SK-N-SH (cell line): ENCODE results near the gene BAD. TPM values are rescaled to one million over a fixed set of nuclear protein-coding genes. Genes with fewer than 3 reads are reported as not detected.

Source experiments
- CTCF ChIA-PET: fragments of 300-600, 350-600 bp; formaldehyde crosslinking; extraction: SDS; loops from one replicate; lab custom pipeline; 2021; lab: Yijun Ruan, JAX
- POLR2A ChIA-PET: fragments of 350-600 bp; sonication (Branson Sonifier 250); formaldehyde crosslinking; extraction: SDS; loops from one replicate; lab custom pipeline; 2020; ENCODE audit warnings: antibody characterized with exemption, inconsistent platforms; lab: Yijun Ruan, JAX
- DNase-seq: peaks from one replicate; pipeline ENCODE4 v3.0.0; 2012
- H2AFZ ChIP-seq: fragments of 200-600 bp; sonication (generic); 2 replicates; pipeline ENCODE4 v1.8.1; 2016; ENCODE audit warnings: antibody characterized with exemption, mild to moderate bottlenecking, low read depth
- H3F3A ChIP-seq: fragments of 200-600 bp; sonication (generic); replicated peaks from 2 replicates; pipeline ENCODE3; 2016; ENCODE audit warnings: antibody characterized with exemption, mild to moderate bottlenecking; ENCODE audit not compliant: insufficient read depth
- H3K27ac ChIP-seq, 2 experiments: fragments of 200-500 bp in 1 of 2; fragments of 200-600 bp in 1 of 2; sonication (Bioruptor generic) in 1 of 2; sonication (generic), shearing (Covaris generic) in 1 of 2; 2 replicates each; pipeline versions ENCODE4 v1.5.1 to v1.6.1; 2014 to 2016; ENCODE audit warnings: low read depth in 2 of 2, inconsistent platforms in 1 of 2, low read length in 1 of 2, mild to moderate bottlenecking in 1 of 2, mixed read lengths in 1 of 2
- H3K27me3 ChIP-seq: fragments of 200-600 bp; sonication (generic), shearing (Covaris generic); 2 replicates; pipeline ENCODE4 v1.6.1; 2016; ENCODE audit warnings: mixed run types; ENCODE audit not compliant: insufficient read depth
- H3K36me3 ChIP-seq, 2 experiments: fragments of 200-500 bp in 1 of 2; fragments of 200-600 bp in 1 of 2; sonication (Bioruptor generic) in 1 of 2; sonication (generic) in 1 of 2; replicated peaks in 1 of 2; 2 replicates each; pipeline versions ENCODE3 to v1.5.1; 2014 to 2016; ENCODE audit warnings: low read length in 1 of 2, mild to moderate bottlenecking in 1 of 2; ENCODE audit not compliant: insufficient read depth in 2 of 2, control insufficient read depth in 1 of 2
- H3K4me1 ChIP-seq, 2 experiments: fragments of 200-500 bp in 1 of 2; fragments of 200-600 bp in 1 of 2; sonication (Bioruptor generic) in 1 of 2; sonication (generic), shearing (Covaris generic) in 1 of 2; 2 replicates each; pipeline versions ENCODE4 v1.5.1 to v1.6.1; 2014 to 2016; ENCODE audit warnings: low read depth in 1 of 2, low read length in 1 of 2, mixed run types in 1 of 2; ENCODE audit not compliant: insufficient read depth in 2 of 2, control insufficient read depth in 1 of 2
- H3K4me2 ChIP-seq: fragments of 200-600 bp; sonication (generic), shearing (Covaris generic); 2 replicates; pipeline ENCODE4 v1.6.1; 2017; ENCODE audit warnings: mixed run types
- H3K4me3 ChIP-seq, 2 experiments: fragments of 200-500 bp in 1 of 2; fragments of 200-600 bp in 1 of 2; sonication (Bioruptor generic) in 1 of 2; sonication (generic), shearing (Covaris generic) in 1 of 2; 2 replicates each; pipeline versions ENCODE4 v1.5.1 to v1.8.1; 2014 to 2016; ENCODE audit warnings: low read depth in 2 of 2, inconsistent platforms in 1 of 2, low read length in 1 of 2, mild to moderate bottlenecking in 1 of 2, mixed read lengths in 1 of 2, moderate library complexity in 1 of 2
- H3K79me2 ChIP-seq: fragments of 200-600 bp; sonication (generic); 2 replicates; pipeline ENCODE4 v1.8.1; 2017; ENCODE audit warnings: mild to moderate bottlenecking; ENCODE audit not compliant: insufficient read depth
- H3K9ac ChIP-seq: fragments of 200-600 bp; sonication (generic); 2 replicates; pipeline ENCODE4 v1.6.1; 2017; ENCODE audit warnings: mixed run types
- H3K9me2 ChIP-seq: fragments of 200-600 bp; sonication (generic); 2 replicates; pipeline ENCODE4 v1.6.1; 2017; ENCODE audit warnings: mixed run types
- H3K9me3 ChIP-seq: fragments of 200-600 bp; sonication (generic); 2 replicates; pipeline ENCODE4 v1.6.1; 2017; ENCODE audit warnings: mixed run types, mild to moderate bottlenecking, moderate library complexity
- H4K20me1 ChIP-seq: fragments of 200-600 bp; sonication (generic); 2 replicates; pipeline ENCODE4 v1.6.1; 2017; ENCODE audit warnings: mild to moderate bottlenecking, mixed run types; ENCODE audit not compliant: insufficient read depth
- CHD2 ChIP-seq: fragments of 150-350 bp; IDR thresholded peaks from 2 replicates; pipeline ENCODE4 v1.6.1; 2018; ENCODE audit warnings: low read length; ENCODE audit not compliant: partially characterized antibody
- EP300 ChIP-seq, 2 experiments: IDR thresholded peaks; 2 replicates each; pipeline versions ENCODE4 v1.4.0 to v1.6.1; 2012; ENCODE audit warnings: borderline replicate concordance in 1 of 2, low read depth in 1 of 2, low read length in 1 of 2
- FOXJ3 ChIP-seq: sonication (generic); formaldehyde crosslinking; IDR thresholded peaks from 2 replicates; pipeline ENCODE4 v1.5.1; 2020; ENCODE audit warnings: mild to moderate bottlenecking, missing genetic modification reagents
- FOXM1 ChIP-seq: IDR thresholded peaks from 2 replicates; pipeline ENCODE4 v1.4.0; 2012; ENCODE audit warnings: low read depth, mild to moderate bottlenecking
- GABPA ChIP-seq: IDR thresholded peaks from 2 replicates; pipeline ENCODE4 v1.4.0; 2012; ENCODE audit warnings: low read depth, mild to moderate bottlenecking
- GATA2 ChIP-seq: sonication (generic); formaldehyde crosslinking; IDR thresholded peaks from 2 replicates; pipeline ENCODE4 v1.5.0; 2020; ENCODE audit warnings: mild to moderate bottlenecking, missing genetic modification reagents
- JUND ChIP-seq: IDR thresholded peaks from 2 replicates; pipeline ENCODE4 v1.4.0; 2012
- NFIC ChIP-seq: IDR thresholded peaks from 2 replicates; pipeline ENCODE4 v1.4.0; 2012; ENCODE audit warnings: borderline replicate concordance
- NRF1 ChIP-seq: IDR thresholded peaks from 2 replicates; pipeline ENCODE4 v1.6.1; 2012; ENCODE audit warnings: low read depth, mild to moderate bottlenecking, low read length
- RAD21 ChIP-seq: IDR thresholded peaks from 2 replicates; pipeline ENCODE4 v1.6.1; 2012; ENCODE audit warnings: mild to moderate bottlenecking, low read length
- RCOR1 ChIP-seq: fragments of 150-350 bp; IDR thresholded peaks from 2 replicates; pipeline ENCODE4 v1.6.1; 2017; ENCODE audit warnings: antibody characterized with exemption, low read length
- RFX5 ChIP-seq: IDR thresholded peaks from 2 replicates; pipeline ENCODE4 v1.6.1; 2012; ENCODE audit warnings: mild to moderate bottlenecking, improper control_type of control experiment, low read length
- RXRA ChIP-seq: IDR thresholded peaks from 2 replicates; pipeline ENCODE4 v1.4.0; 2012; ENCODE audit warnings: low read depth, mild to moderate bottlenecking, borderline replicate concordance
- TAF1 ChIP-seq: IDR thresholded peaks from 2 replicates; pipeline ENCODE4 v1.6.1; 2012; ENCODE audit warnings: low read depth, mild to moderate bottlenecking, low read length, moderate library complexity, borderline replicate concordance
- USF2 ChIP-seq: fragments of 150-350 bp; IDR thresholded peaks from 2 replicates; pipeline ENCODE4 v1.6.1; 2017; ENCODE audit warnings: antibody characterized with exemption, low read length, low read depth, borderline replicate concordance
- YY1 ChIP-seq: IDR thresholded peaks from 2 replicates; pipeline ENCODE4 v1.4.0; 2012; ENCODE audit warnings: low read depth, mild to moderate bottlenecking
- WGBS: methylation state at CpG from one replicate; pipeline ENCODE4 v1.1.6; 2017; ENCODE audit warnings: low lambda C conversion rate; 5-methylcytosine and 5-hydroxymethylcytosine counted together
- polyA plus RNA-seq, 3 experiments: library from polyadenylated mRNA; depleted of rRNA; stranded (reverse); fragments of >200 nt; gene quantifications; 2 replicates each; pipeline ENCODE4 v1.2.3, GENCODE V29; 2012
- TF ChIP-seq, protein P1 (sequence below): IDR thresholded peaks from 2 replicates; pipeline ENCODE4 v1.4.0; 2012; ENCODE audit warnings: low read depth, borderline replicate concordance
- TF ChIP-seq, protein P2 (sequence below): IDR thresholded peaks from 2 replicates; pipeline ENCODE4 v1.4.0; 2012; ENCODE audit warnings: low read depth, borderline replicate concordance

BAD gene
- polyA plus RNA-seq, 1 of the 3 experiments (the other 2 are of a cell fraction) = 80.9 TPM

- Histone ChIP-seq H3K4me2 (no peak overlapping the region), H4K20me1 (peaks cover 14% of the 10 kb centered on the region), H3F3A (peaks cover 3% of the 10 kb centered on the region), H3K27me3 (no peaks in the 10 kb centered on the region), H3K79me2 (peaks cover 30% of the 10 kb centered on the region), H2AFZ (no peak overlapping the region), H3K27ac (no peak overlapping the region), H3K9me2 (no peaks in the 10 kb centered on the region), H3K36me3 (peaks cover 22 to 34% of the 10 kb centered on the region in 2 experiments), H3K9me3 (no peaks in the 10 kb centered on the region), H3K9ac (no peak overlapping the region), H3K4me3 (no peak overlapping the region), H3K4me1 (peaks cover 10 to 16% of the 10 kb centered on the region in 2 experiments; a peak in 2 of 4 replicates)
- 99% methylated on average over 9 of the region's 15 CpGs for whole genome bisulfite sequencing
- TF ChIP-seq, protein P1, sequence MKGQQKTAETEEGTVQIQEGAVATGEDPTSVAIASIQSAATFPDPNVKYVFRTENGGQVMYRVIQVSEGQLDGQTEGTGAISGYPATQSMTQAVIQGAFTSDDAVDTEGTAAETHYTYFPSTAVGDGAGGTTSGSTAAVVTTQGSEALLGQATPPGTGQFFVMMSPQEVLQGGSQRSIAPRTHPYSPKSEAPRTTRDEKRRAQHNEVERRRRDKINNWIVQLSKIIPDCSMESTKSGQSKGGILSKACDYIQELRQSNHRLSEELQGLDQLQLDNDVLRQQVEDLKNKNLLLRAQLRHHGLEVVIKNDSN = no peak
- TF ChIP-seq FOXM1 (no peak), YY1 (no peak), USF2 (no peak), GABPA (no peak), RXRA (no peak), RFX5 (no peak), JUND (no peak)
- ChIA-PET CTCF (no interaction called here), POLR2A (no interaction called here)
- DNase-seq = peak; percentile 19
Measured at GRCh38 chr11:64256300-64256699, 28.2 kb downstream of the BAD start.

GRCh38 chr11:64255135-64256128 is 29.0 kb downstream of the BAD start:
- Histone ChIP-seq H3K79me2 (peaks cover 30% of the 10 kb centered on the region), H3K4me1 (peaks cover 10 to 23% of the 10 kb centered on the region in 2 experiments; a peak in 2 of 4 replicates), H3K4me3 (no peak overlapping the region), H3K27me3 (no peaks in the 10 kb centered on the region), H2AFZ (no peak overlapping the region), H3K9ac (no peak overlapping the region), H3F3A (peaks cover 3% of the 10 kb centered on the region), H3K27ac (no peak overlapping the region), H3K4me2 (no peak overlapping the region), H3K9me3 (no peaks in the 10 kb centered on the region), H4K20me1 (peaks cover 14% of the 10 kb centered on the region)
- DNase-seq = peak; percentile 16
- 97% methylated on average over 13 of the region's 35 CpGs for WGBS
- TF ChIP-seq, protein P1 = no peak
- TF ChIP-seq GATA2 (CRISPR knock-in tag) (no peak), CHD2 (no peak), NRF1 (no peak), JUND (no peak), RAD21 (no peak), GABPA (no peak), RCOR1 (no peak), NFIC (no peak), FOXJ3 (CRISPR knock-in tag) (no peak), TAF1 (no peak), YY1 (no peak), EP300 (IDR thresholded peaks at IDR 0.05; ENCODE audit: borderline replicate concordance in 1 of 2, low read depth in 1 of 2, low read length in 1 of 2) (no peak)
- TF ChIP-seq, protein P2, sequence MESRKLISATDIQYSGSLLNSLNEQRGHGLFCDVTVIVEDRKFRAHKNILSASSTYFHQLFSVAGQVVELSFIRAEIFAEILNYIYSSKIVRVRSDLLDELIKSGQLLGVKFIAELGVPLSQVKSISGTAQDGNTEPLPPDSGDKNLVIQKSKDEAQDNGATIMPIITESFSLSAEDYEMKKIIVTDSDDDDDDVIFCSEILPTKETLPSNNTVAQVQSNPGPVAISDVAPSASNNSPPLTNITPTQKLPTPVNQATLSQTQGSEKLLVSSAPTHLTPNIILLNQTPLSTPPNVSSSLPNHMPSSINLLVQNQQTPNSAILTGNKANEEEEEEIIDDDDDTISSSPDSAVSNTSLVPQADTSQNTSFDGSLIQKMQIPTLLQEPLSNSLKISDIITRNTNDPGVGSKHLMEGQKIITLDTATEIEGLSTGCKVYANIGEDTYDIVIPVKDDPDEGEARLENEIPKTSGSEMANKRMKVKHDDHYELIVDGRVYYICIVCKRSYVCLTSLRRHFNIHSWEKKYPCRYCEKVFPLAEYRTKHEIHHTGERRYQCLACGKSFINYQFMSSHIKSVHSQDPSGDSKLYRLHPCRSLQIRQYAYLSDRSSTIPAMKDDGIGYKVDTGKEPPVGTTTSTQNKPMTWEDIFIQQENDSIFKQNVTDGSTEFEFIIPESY = no peak
- TF ChIP-seq, all 33 proteins: peak for 0
- Histone ChIP-seq H3K9me2 (no peaks in the 10 kb centered on the region), H3K36me3 (peaks cover 20 to 34% of the 10 kb centered on the region in 2 experiments)
- ChIA-PET POLR2A (interaction anchor here (0.5 to 1.0 kb wide), 2 partner anchors 9 to 11 kb away, joined by 3 to 4 read pairs; no protein-coding TSS in a partner anchor), CTCF (interaction anchor here (0.7 to 1.5 kb wide), 3 partner anchors 11 to 49 kb away, joined by 3 to 4 read pairs (median 4); no protein-coding TSS in a partner anchor)
